Activated naive CD8-positive, alpha-beta T cell treated with anti-CD3 and anti-CD28 coated beads for 36 hours (primary cell): ENCODE measurements around the gene CD248. TPM values are rescaled to one million over a fixed set of nuclear protein-coding genes. Genes with fewer than 3 reads are reported as not detected.
A peak's percentile ranks its signal among the peaks of the same experiment; 100 is the strongest.
"Not testable (repeated sequence)": the region's sequence is repeated elsewhere in the genome, so short reads cannot be mapped to it uniquely, and the experiment has no call there.

ENCODE experiments used
- DNase-seq: peaks from one replicate; pipeline ENCODE4 v3.0.0; 2021
- H3K27ac Mint-ChIP-seq: one replicate; pipeline ENCODE4 v1.8.0; 2022; ENCODE audit warnings: mild to moderate bottlenecking, moderate library complexity, mixed read lengths
- H3K27me3 Mint-ChIP-seq: one replicate; pipeline ENCODE4 v1.8.0; 2022; ENCODE audit warnings: mild to moderate bottlenecking, mixed read lengths
- H3K36me3 Mint-ChIP-seq: one replicate; pipeline ENCODE4 v1.8.0; 2021; ENCODE audit warnings: mild to moderate bottlenecking, mixed read lengths
- H3K4me1 Mint-ChIP-seq: one replicate; pipeline ENCODE4 v1.8.0; 2021; ENCODE audit warnings: mixed read lengths
- H3K4me3 Mint-ChIP-seq: one replicate; pipeline ENCODE4 v1.8.0; 2022; ENCODE audit warnings: mild to moderate bottlenecking, moderate library complexity, mixed read lengths
- H3K9me3 Mint-ChIP-seq: one replicate; pipeline ENCODE4 v1.8.0; 2022; ENCODE audit warnings: mixed read lengths
- total RNA-seq, 2 experiments: library from RNA; stranded (reverse); gene quantifications; one replicate each; pipeline ENCODE4 v1.2.3, GENCODE V29; 2021

The CD248 gene
- total RNA-seq, 2 experiments from 2014 or later: 11.0 to 11.9 TPM

DNA sequence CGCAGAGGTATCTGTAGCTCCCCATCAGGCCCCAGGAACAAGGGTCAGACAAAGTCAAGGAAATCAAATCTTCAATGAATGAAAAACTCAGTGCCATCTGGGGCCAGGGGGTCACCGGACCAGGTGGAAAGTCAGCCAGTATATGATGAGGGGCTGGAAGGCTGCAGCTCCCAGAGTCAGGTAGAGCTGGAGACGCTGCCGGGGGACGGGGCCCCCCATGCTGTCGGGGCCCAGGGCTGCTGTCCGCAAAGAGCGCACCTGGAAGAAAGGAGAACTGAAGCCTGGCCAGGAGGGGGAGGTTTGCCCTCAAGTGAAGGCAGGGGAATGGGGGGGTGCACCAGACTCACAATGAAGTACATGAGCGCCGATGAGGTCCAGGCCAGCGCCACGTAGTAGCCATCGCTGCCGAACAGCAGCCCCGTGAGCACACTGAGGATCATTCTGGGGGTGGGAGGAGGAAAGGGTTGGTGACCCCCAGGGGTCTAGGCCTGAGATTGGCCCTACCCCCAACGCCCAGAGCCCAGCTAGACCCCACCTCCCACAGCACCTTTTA lies 32.2 kb downstream of the CD248 start:
- no peak for DNase-seq
- H3K4me3 Mint-ChIP-seq: no peak overlapping the region
- H3K36me3 Mint-ChIP-seq: peaks cover 8% of the 10 kb centered on the region
- no peaks in the 10 kb centered on the region for H3K9me3 Mint-ChIP-seq
- no peak overlapping the region for H3K27ac Mint-ChIP-seq
- H3K27me3 Mint-ChIP-seq: peaks cover 2% of the 10 kb centered on the region
- peaks cover 26% of the 10 kb centered on the region for H3K4me1 Mint-ChIP-seq

DNA sequence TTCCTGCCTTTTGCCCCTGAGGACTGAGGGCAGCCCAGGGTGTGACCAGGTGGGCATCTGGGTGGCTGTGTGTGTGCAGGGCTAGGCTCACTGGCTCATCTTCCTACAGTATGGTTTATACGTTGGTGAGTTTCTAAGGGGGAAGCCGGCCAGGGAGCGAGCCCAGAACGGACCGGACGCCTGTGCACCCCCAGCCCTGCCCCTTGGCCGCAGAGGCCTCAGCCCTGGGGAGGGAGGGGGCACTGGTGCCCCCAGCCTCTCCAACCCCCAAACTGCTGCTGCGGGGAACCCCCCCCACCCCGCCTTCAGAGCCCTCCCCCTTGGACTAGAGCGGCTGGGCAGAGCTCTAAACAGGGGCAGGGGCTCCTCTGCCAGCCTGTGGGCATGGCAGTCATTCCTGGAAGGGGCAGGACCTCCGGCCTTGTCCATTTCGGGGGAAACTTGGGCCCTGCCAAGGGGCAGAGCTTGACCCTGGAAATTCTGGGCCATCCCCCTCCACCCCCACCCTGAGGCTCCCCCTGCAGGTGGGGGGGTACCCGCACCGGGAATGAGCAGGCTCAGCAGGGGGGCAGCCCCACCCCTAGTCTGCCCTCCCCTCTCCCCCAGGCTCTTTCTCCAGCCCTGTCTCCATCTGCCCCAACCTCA lies 33.3 kb downstream of the CD248 start:
- no peaks in the 10 kb centered on the region for H3K9me3 Mint-ChIP-seq
- DNase-seq: no peak
- H3K4me1 Mint-ChIP-seq: peaks cover 32% of the 10 kb centered on the region
- H3K4me3 Mint-ChIP-seq: no peak overlapping the region
- H3K36me3 Mint-ChIP-seq: peaks cover 8% of the 10 kb centered on the region
- H3K27ac Mint-ChIP-seq: no peak overlapping the region
- H3K27me3 Mint-ChIP-seq: peaks cover 10% of the 10 kb centered on the region

DNA sequence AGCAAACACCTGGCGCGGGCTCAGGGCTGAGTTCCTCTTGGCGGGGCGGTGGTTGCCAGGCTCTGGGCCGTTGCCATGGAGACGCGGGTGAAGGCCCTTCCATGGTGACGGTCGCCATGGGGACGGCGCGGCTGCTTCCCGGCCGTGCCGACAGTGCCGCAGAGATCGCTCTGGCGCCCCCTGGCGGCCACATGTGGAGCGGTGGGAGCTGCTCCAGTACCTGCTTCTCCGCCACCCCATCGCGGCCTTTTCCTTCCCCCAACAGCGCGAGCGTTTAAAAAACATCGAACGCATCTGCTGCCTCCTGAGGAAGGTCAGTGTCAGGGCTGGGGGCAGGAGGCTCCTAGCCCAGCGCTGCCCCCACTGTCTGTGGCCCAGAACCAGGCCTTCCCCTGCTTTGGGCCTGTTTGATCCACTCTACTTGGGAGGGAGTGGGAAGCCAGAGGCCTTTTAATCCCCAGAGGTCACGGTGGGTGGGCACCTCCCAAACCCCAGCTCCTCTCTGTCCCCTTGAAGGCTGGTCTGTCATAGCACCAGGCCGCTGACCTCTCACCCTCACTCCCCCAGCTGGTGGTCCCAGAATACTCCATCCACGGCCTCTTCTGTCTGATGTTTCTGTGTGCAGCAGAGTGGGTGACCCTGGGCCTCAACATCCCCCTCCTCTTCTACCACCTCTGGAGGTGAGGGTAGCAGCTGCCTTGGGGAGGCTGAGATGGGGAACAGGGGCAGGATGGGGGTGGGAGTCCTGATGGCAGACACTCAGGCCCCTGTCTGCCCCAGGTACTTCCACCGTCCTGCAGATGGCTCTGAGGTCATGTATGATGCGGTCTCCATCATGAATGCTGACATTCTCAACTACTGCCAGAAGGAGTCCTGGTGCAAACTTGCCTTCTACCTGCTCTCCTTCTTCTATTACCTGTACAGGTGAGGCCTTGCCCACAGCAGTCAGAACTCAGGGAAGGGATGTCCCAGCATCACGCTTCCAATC lies 34.1 kb downstream of the CD248 start:
- H3K9me3 Mint-ChIP-seq: no peaks in the 10 kb centered on the region
- no peak overlapping the region for H3K4me3 Mint-ChIP-seq
- DNase-seq: peak; percentile 100
- peaks cover 8% of the 10 kb centered on the region for H3K36me3 Mint-ChIP-seq
- peaks cover 10% of the 10 kb centered on the region for H3K27me3 Mint-ChIP-seq
- H3K4me1 Mint-ChIP-seq: peaks cover 32% of the 10 kb centered on the region
- no peak overlapping the region for H3K27ac Mint-ChIP-seq

DNA sequence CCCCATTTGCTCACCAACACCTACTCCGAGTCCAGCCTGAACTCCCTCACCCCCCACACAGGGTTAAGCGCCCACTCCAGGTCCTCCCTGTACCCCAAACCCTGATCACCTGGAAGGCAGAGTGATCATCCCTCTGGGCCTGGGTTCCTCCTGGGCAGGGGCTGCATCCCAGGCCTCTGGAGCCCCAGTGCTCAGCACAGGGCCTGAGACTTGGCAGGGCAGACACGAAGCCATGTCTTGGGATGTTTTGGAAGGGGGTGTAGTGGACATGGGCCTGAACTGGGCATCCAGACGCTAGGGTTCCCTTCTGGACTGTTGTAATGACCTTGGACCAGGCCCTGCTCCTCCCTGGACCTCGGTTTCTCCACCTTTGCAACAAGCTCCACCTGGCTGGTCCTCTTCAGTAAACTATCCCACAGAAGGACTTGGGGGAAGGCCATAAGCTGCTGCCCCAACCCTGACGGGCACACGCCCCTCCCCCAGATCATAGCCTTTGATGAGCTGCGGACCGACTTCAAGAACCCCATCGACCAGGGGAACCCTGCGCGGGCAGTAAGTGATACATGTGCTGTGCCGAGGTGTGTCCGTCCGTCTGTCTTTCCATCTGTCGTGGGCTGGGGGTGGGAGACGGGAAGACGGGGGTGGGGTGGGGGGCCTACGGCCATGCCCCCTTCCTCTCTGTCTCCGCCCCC lies 34.9 kb downstream of the CD248 start:
- Mint-ChIP-seq H3K4me3 (no peak overlapping the region), H3K27me3 (peaks cover 10% of the 10 kb centered on the region), H3K4me1 (peaks cover 30% of the 10 kb centered on the region), H3K27ac (no peak overlapping the region), H3K9me3 (no peaks in the 10 kb centered on the region), H3K36me3 (peaks cover 8% of the 10 kb centered on the region)
- peak; percentile 31 for DNase-seq

DNA sequence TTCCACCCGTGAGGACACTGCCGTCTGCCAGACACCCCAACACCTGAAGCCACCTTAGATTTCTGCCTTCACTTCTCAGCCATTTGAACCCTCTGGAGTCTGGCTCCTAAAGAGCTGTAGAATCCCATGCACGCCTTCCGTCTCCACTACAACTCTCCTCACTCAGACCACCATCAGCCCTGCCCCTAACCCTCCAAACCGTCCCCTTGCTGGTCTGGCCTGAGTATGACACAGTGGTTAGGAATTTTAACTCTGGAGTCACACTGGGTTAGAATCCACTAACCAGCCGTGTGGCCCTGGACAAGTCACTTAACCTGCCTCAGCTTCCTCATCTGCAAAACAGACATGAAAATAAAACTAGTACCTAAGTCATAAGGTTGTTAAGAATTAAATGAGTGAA lies 35.8 kb downstream of the CD248 start:
- no peak overlapping the region for H3K4me3 Mint-ChIP-seq
- no peak overlapping the region for H3K27ac Mint-ChIP-seq
- no peaks in the 10 kb centered on the region for H3K9me3 Mint-ChIP-seq
- H3K36me3 Mint-ChIP-seq: peaks cover 8% of the 10 kb centered on the region
- no peak for DNase-seq
- peaks cover 28% of the 10 kb centered on the region for H3K4me1 Mint-ChIP-seq
- peaks cover 10% of the 10 kb centered on the region for H3K27me3 Mint-ChIP-seq

DNA sequence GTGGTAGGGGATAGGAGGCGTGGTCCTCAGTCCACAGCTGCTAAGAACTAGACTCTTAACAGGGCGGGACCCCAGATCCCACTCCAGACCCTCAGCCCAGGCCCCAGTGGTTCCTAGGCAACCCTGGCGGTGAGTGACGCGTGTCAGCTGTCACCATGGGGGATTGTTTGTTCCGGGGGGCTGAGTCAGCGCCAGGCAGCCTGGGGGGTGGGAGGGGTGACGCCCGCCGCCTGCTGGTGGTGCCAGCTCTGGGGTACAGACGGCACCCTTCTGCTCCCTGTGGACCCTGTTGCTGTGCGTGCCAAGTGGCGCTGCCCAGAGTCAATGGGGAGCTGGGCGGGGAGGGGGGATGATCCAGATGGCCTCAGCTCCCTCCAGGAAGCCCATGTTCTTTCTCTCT lies 36.4 kb downstream of the CD248 start:
- Mint-ChIP-seq H3K27ac (no peak overlapping the region), H3K4me3 (no peak overlapping the region), H3K4me1 (peaks cover 28% of the 10 kb centered on the region), H3K9me3 (no peaks in the 10 kb centered on the region), H3K36me3 (peaks cover 11% of the 10 kb centered on the region), H3K27me3 (peaks cover 10% of the 10 kb centered on the region)
- no peak for DNase-seq

DNA sequence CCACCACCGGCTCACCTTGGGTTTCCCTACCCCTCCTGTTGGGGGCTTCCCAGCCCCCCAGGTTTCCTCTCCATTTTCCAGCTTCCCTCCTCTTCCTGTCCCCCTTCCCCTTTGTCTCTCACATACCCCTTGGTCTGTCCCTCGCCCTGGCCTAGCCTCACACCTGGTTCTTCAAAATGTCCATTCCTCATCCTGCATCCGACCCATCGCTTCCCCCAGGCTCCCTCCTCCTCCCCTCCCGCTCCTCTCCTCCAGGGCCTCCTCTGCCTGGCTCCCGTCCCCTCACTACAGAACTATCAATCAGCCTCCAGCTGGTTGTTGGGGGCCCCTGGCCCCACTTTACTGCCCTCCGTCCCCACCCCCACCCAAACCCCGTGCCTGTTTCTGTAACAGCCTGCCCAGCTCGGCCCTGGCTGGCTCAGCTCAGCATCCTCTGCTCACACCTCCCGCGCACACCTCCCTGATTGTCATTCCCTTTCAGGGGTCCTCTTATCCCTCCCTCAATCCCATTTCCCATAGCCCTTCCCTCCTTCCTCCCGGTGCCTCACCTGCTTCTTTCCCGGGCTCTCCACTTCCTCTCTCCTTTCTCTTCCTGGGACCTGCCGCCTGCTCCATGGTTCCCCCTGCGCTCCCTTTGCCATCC lies 37.6 kb downstream of the CD248 start:
- DNase-seq: no peak
- Mint-ChIP-seq H3K9me3 (no peaks in the 10 kb centered on the region), H3K4me1 (peaks cover 28% of the 10 kb centered on the region), H3K27ac (peak overlapping the region; percentile 4), H3K4me3 (peak overlapping the region; percentile 80), H3K27me3 (peaks cover 10% of the 10 kb centered on the region), H3K36me3 (peaks cover 4% of the 10 kb centered on the region)

DNA sequence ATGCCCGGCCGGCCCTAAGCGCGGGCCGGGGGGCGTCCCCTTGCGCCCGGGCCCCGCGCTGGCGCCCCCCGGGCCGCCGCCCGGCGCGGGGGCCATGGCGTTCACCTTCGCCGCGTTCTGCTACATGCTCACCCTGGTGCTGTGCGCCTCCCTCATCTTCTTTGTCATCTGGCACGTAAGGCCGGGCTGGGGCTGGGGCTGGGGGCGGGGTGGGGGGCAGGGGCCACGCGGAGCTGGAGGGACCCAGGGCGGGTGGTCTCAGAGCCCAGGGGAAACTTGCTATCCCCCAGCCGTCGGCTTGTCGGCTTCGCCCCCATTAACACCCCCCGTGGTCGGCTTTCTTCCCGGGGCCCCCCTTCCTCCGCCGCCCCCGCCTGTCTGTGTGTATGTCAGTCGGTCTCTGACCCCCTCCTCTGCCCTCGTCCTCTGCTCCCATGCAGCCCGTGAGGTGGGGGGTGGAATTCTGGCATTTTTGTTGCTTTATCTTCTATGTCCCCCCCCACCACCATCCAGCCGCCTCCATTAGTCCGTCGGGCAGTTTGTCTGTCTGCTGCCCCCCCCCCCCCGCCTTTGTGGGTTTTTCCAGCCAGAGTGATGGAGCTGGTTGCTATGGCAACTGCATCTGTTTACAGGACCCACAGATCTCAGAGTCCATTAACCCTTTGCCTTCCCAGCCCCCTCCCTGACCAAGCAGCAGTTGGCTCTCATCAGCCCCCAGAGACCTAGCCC lies 38.3 kb downstream of the CD248 start:
- no peaks in the 10 kb centered on the region for H3K9me3 Mint-ChIP-seq
- peaks cover 28% of the 10 kb centered on the region for H3K4me1 Mint-ChIP-seq
- H3K27ac Mint-ChIP-seq: peak overlapping the region; percentile 4
- peak; percentile 29 for DNase-seq
- peaks cover 10% of the 10 kb centered on the region for H3K27me3 Mint-ChIP-seq
- H3K36me3 Mint-ChIP-seq: peaks cover 4% of the 10 kb centered on the region
- peak overlapping the region; percentile 80 for H3K4me3 Mint-ChIP-seq

DNA sequence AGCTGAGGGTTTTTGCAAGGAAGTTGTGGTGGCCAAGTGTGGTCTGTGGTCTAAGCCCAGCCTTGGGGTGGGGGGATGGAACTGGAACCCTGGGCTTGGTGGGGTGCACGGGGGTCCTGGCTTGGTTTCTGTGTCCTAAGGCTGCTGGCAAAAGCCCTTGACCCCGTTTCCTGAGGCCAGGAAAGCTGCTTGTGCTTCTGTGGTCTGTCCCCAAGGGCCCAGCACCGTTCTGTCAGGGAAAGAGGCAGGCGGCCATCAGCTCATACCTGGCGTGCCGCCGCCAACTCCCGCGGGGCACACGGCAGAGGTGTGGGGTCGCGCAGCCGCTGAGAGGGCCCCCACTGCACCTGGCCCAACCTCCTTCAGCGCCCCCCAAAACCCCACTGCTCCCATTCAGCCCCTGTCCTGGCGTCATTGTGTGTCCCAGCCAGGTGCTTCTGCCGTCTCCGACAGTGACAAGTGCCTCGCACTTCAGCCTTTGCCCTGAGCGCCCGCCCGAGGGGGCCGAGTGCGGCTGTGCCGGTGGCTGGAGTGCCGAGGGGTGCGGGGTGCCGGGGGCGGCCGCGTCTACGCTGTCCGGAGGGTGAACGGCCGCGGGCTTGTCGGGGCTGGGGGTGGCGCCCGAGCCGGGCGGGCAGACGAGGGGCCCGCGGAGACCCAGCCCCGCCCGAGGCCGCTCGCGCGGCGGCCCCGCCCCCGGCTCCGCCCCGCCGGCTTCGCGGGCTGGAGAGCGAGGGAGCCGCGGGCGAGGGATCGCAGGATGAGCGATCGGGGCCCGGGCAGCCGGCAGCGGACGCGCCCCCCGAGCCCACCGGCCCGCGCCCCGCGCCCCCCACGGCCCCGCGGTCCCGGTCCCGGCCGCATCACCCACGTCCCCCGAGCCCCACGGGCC lies 39.1 kb downstream of the CD248 start, which contains the start of gene CNIH2:
CNIH2 (plus strand) TSS at position 705 of the 892 bp plus-strand sequence. CDS start 282 bp downstream, outside the sequence.
- H3K27me3 Mint-ChIP-seq: peaks cover 10% of the 10 kb centered on the region
- peak within 1 kb of the TSS; percentile 4 for H3K27ac Mint-ChIP-seq
- no peaks in the 10 kb centered on the region for H3K9me3 Mint-ChIP-seq
- peaks cover 23% of the 10 kb centered on the region for H3K4me1 Mint-ChIP-seq
- peak; percentile 64 for DNase-seq
- H3K4me3 Mint-ChIP-seq: peak within 1 kb of the TSS; percentile 80
- H3K36me3 Mint-ChIP-seq: peaks cover 7% of the 10 kb centered on the region

DNA sequence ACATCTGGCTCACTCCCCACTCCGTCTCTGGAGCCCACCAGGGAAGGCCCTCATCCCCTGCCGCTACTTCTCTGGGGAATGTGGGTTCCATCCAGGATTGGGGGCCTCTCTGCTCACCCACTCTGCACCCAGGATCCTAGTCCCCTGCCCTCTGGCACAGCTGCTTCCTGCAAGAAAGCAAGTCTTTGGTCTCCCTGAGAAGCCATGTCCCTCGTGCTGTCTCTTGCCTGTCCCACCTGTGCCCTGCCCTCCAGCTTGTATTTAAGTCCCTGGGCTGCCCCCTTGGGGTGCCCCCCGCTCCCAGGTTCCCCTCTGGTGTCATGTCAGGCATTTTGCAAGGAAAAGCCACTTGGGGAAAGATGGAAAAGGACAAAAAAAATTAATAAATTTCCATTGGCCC lies 39.8 kb downstream of the CD248 start:
- H3K4me1 Mint-ChIP-seq: peaks cover 16% of the 10 kb centered on the region
- DNase-seq, H3K9me3 Mint-ChIP-seq, H3K36me3 Mint-ChIP-seq, H3K4me3 Mint-ChIP-seq, H3K27me3 Mint-ChIP-seq, H3K27ac Mint-ChIP-seq: not testable (repeated sequence)

DNA sequence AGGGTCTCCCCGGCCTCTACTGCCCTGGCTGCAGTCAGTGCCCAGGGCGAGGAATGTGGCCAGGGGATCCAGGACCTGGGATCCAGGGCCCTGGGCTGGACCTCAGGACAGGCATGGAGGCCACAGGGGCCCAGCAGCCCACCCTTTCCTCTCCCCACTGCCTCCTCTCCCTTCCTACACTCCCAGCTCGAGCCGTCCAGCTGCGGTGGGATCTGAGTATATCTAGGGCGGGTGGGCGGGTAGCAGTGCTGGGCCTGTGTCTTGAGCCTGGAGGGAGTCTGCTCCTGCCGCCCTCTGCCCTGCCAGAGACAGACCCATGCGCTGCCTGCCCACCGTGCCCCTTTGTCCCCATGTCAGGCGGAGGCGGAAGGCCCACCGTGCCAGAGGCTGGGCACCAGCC lies 40.2 kb downstream of the CD248 start:
- DNase-seq, H3K4me3 Mint-ChIP-seq, H3K27ac Mint-ChIP-seq, H3K36me3 Mint-ChIP-seq, H3K9me3 Mint-ChIP-seq, H3K27me3 Mint-ChIP-seq: not testable (repeated sequence)
- peaks cover 16% of the 10 kb centered on the region for H3K4me1 Mint-ChIP-seq

DNA sequence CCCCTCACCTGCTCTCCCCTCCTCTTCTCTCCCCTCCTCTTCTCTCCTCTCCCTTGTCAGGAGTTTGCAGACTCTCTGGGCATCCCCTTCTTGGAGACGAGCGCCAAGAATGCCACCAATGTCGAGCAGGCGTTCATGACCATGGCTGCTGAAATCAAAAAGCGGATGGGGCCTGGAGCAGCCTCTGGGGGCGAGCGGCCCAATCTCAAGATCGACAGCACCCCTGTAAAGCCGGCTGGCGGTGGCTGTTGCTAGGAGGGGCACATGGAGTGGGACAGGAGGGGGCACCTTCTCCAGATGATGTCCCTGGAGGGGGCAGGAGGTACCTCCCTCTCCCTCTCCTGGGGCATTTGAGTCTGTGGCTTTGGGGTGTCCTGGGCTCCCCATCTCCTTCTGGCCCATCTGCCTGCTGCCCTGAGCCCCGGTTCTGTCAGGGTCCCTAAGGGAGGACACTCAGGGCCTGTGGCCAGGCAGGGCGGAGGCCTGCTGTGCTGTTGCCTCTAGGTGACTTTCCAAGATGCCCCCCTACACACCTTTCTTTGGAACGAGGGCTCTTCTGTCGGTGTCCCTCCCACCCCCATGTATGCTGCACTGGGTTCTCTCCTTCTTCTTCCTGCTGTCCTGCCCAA lies 40.7 kb downstream of the CD248 start:
- Mint-ChIP-seq H3K27ac (no peak overlapping the region), H3K4me3 (no peak overlapping the region), H3K4me1 (peaks cover 17% of the 10 kb centered on the region), H3K36me3 (peaks cover 10% of the 10 kb centered on the region), H3K9me3 (no peaks in the 10 kb centered on the region), H3K27me3 (peaks cover 10% of the 10 kb centered on the region)
- no peak for DNase-seq

DNA sequence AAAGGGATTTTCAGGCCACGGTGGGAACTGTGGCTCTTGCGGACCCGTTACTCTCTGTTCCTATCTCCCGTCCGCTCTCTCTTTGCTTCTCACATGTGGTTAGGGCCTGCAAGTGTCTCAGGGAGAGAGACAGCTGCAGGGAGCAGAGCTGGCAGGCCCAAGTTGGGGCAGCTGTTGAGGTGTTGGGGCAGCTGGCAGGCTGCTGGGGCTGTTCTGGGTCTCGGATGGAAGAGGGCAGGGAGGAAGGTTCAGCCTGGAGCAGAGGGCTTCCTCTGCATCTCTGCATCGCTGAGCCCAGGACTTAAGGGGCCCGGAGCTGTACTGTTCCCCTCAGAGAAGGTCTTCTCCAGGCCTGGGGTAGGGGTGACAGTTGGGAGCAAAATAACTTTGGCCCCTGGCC lies 41.4 kb downstream of the CD248 start:
- peaks cover 10% of the 10 kb centered on the region for H3K27me3 Mint-ChIP-seq
- H3K36me3 Mint-ChIP-seq: peaks cover 13% of the 10 kb centered on the region
- no peak overlapping the region for H3K27ac Mint-ChIP-seq
- no peak for DNase-seq
- no peaks in the 10 kb centered on the region for H3K9me3 Mint-ChIP-seq
- H3K4me1 Mint-ChIP-seq: peaks cover 22% of the 10 kb centered on the region
- no peak overlapping the region for H3K4me3 Mint-ChIP-seq
